Skeletal muscle cell (primary cell): ENCODE measurements around the gene SCMH1.
A peak's percentile ranks its signal among the peaks of the same experiment; 100 is the strongest.
"Not testable (repeated sequence)": the region's sequence is repeated elsewhere in the genome, so short reads cannot be mapped to it uniquely, and the experiment has no call there.

Experiments
- DNase-seq: peaks from one replicate; pipeline ENCODE4 v3.0.0-alpha.2; 2010; ENCODE audit warnings: low read depth
- H3K4me3 ChIP-seq: 2 replicates; pipeline ENCODE4 v1.5.1; 2011; ENCODE audit warnings: low read depth, mild to moderate bottlenecking, control low read depth, low read length, moderate library complexity

Gene SCMH1

GRCh38 chr1:41255978-41256377, 13.9 kb upstream of the SCMH1 start:
- H3K4me3 ChIP-seq = no peak overlapping the region
- no peak for DNase-seq

- not testable (repeated sequence) for DNase-seq, H3K4me3 ChIP-seq
Observed at GRCh38 chr1:41251120-41251519, 9.0 kb upstream of the SCMH1 start.

- H3K4me3 ChIP-seq = no peak overlapping the region
- no peak for DNase-seq
Observed at GRCh38 chr1:41249319-41249718, 7.2 kb upstream of the SCMH1 start.

GRCh38 chr1:41246568-41246967, 4.5 kb upstream of the SCMH1 start:
- no peak overlapping the region for H3K4me3 ChIP-seq
- DNase-seq = no peak

GRCh38 chr1:41245659-41246058, 3.6 kb upstream of the SCMH1 start:
- no peak overlapping the region for H3K4me3 ChIP-seq
- DNase-seq = no peak

GRCh38 chr1:41243079-41243385, 926 bp upstream of the SCMH1 start:
- DNase-seq = no peak
- H3K4me3 ChIP-seq = peak overlapping the region; percentile 65

GRCh38 chr1:41242342-41243078, 404 bp upstream of the SCMH1 start:
- peak overlapping the region; percentile 65 for H3K4me3 ChIP-seq
- DNase-seq = no peak

GRCh38 chr1:41241354-41241748, 755 bp downstream of the SCMH1 start:
- DNase-seq = no peak
- H3K4me3 ChIP-seq = peak overlapping the region; percentile 59

- H3K4me3 ChIP-seq = peak overlapping the region; percentile 59
- no peak for DNase-seq
Observed at GRCh38 chr1:41240781-41241353, 1.2 kb downstream of the SCMH1 start.

GRCh38 chr1:41239988-41240610, 2.0 kb downstream of the SCMH1 start:
- DNase-seq = peak; percentile 13
- H3K4me3 ChIP-seq = no peak overlapping the region

GRCh38 chr1:41238311-41238988, 3.7 kb downstream of the SCMH1 start:
- no peak for DNase-seq
- no peak overlapping the region for H3K4me3 ChIP-seq

GRCh38 chr1:41236781-41237180, 5.3 kb downstream of the SCMH1 start:
- H3K4me3 ChIP-seq = no peak overlapping the region
- DNase-seq = no peak

GRCh38 chr1:41235893-41236292, 6.2 kb downstream of the SCMH1 start:
- H3K4me3 ChIP-seq = no peak overlapping the region
- no peak for DNase-seq

GRCh38 chr1:41233708-41234107, 8.4 kb downstream of the SCMH1 start:
- H3K4me3 ChIP-seq = no peak overlapping the region
- DNase-seq = no peak

GRCh38 chr1:41232305-41232704, 9.8 kb downstream of the SCMH1 start:
- no peak for DNase-seq
- H3K4me3 ChIP-seq = no peak overlapping the region

GRCh38 chr1:41230656-41231055, 11.4 kb downstream of the SCMH1 start:
- no peak for DNase-seq
- H3K4me3 ChIP-seq = no peak overlapping the region

- not testable (repeated sequence) for H3K4me3 ChIP-seq, DNase-seq
Observed at GRCh38 chr1:41229219-41229618, 12.9 kb downstream of the SCMH1 start.

GRCh38 chr1:41226815-41227434, 15.2 kb downstream of the SCMH1 start:
- H3K4me3 ChIP-seq = no peak overlapping the region
- DNase-seq = no peak

GRCh38 chr1:41225495-41225894, 16.6 kb downstream of the SCMH1 start:
- DNase-seq = no peak
- no peak overlapping the region for H3K4me3 ChIP-seq

- H3K4me3 ChIP-seq = no peak overlapping the region
- DNase-seq = no peak
Observed at GRCh38 chr1:41222496-41222895, 19.6 kb downstream of the SCMH1 start.
